NT2/D1 (cell line): ENCODE data around the gene RNASEH1.

Experiments
- YY1 ChIP-seq: IDR thresholded peaks from 2 replicates; pipeline ENCODE4 v1.6.1; 2011; ENCODE audit not compliant: insufficient read length, insufficient read depth
- ZNF274 ChIP-seq: IDR thresholded peaks from 2 replicates; pipeline ENCODE4 v1.6.1; 2011; ENCODE audit warnings: mild to moderate bottlenecking, low read depth, low read length

DNA sequence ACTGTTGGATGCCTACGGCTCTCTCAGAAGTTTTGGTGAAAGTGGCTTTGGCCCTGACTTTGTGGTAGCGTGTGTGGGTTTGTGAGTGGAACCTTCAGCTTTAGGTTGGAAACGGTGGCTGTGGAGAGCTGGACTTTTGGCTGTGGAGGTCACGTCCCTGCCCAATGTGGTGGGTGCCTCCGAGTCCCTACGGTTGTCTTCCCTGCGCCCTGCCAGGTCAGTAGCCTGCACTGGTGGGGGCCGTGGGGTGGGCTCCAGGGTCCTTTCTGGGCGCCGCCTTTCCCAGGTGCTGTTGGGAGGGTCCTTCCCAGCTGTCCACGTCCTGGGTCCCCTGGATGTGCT lies 47.9 kb upstream of the RNASEH1 start:
- no peak for TF ChIP-seq YY1
- no peak for TF ChIP-seq ZNF274
